CD8-positive, alpha-beta memory T cell (primary cell): Measurements from ENCODE around the gene FKBP9. TPM values are rescaled to one million over a fixed set of nuclear protein-coding genes. Genes with fewer than 3 reads are reported as not detected.
A peak's percentile ranks its signal among the peaks of the same experiment; 100 is the strongest.

ENCODE experiments used
- CTCF ChIA-PET: fragments of 350-600 bp; sonication (Branson Sonifier 250); formaldehyde crosslinking; loops from one replicate; lab custom pipeline; 2021; ENCODE audit warnings: antibody characterized with exemption; lab: Charles Lee
- POLR2A ChIA-PET: fragments of 350-600 bp; sonication (Branson Sonifier 250); formaldehyde crosslinking; loops from one replicate; lab custom pipeline; 2021; ENCODE audit warnings: antibody characterized with exemption; lab: Charles Lee
- DNase-seq, 5 donors: peaks; one replicate each; pipeline versions ENCODE4 v3.0.0 to v3.0.0-alpha.2; 2020 to 2022; ENCODE audit warnings: mixed read lengths in 1 of 5
- H3K27ac ChIP-seq: one replicate; pipeline ENCODE4 v1.7.0; 2013; ENCODE audit warnings: low read depth, mild to moderate bottlenecking, low read length, moderate library complexity
- H3K27me3 ChIP-seq: 2 replicates; pipeline ENCODE4 v1.7.0; 2013; ENCODE audit warnings: low read length, mild to moderate bottlenecking; ENCODE audit not compliant: insufficient read depth, poor library complexity, severe bottlenecking
- H3K36me3 ChIP-seq: 2 replicates; pipeline ENCODE4 v1.7.0; 2013; ENCODE audit warnings: mild to moderate bottlenecking, low read length, moderate library complexity; ENCODE audit not compliant: insufficient read depth
- H3K4me1 ChIP-seq: 2 replicates; pipeline ENCODE4 v1.7.0; 2013; ENCODE audit warnings: mild to moderate bottlenecking, low read length, moderate library complexity; ENCODE audit not compliant: insufficient read depth
- H3K4me3 ChIP-seq: 2 replicates; pipeline ENCODE4 v1.7.0; 2013; ENCODE audit warnings: mild to moderate bottlenecking, low read length
- H3K9me3 ChIP-seq: 2 replicates; pipeline ENCODE4 v1.7.0; 2013; ENCODE audit warnings: mild to moderate bottlenecking, low read length
- H3K27ac Mint-ChIP-seq, 8 donors: one replicate each; pipeline ENCODE4 v1.8.0; 2020 to 2021; ENCODE audit warnings: mixed read lengths in 8 of 8, mild to moderate bottlenecking in 6 of 8, inconsistent platforms in 3 of 8, moderate library complexity in 3 of 8
- H3K27me3 Mint-ChIP-seq, 2 donors: one replicate each; pipeline ENCODE4 v1.8.0; 2020 to 2021; ENCODE audit warnings: mixed read lengths in 2 of 2, mild to moderate bottlenecking in 1 of 2, moderate library complexity in 1 of 2
- H3K36me3 Mint-ChIP-seq, 3 donors: one replicate each; pipeline ENCODE4 v1.8.0; 2020 to 2021; ENCODE audit warnings: mixed read lengths in 3 of 3, inconsistent platforms in 1 of 3, mild to moderate bottlenecking in 1 of 3
- H3K4me1 Mint-ChIP-seq, 3 donors: one replicate each; pipeline ENCODE4 v1.8.0; 2020 to 2021; ENCODE audit warnings: mixed read lengths in 3 of 3, inconsistent platforms in 1 of 3, mild to moderate bottlenecking in 1 of 3
- H3K4me3 Mint-ChIP-seq, 7 donors: one replicate each; pipeline ENCODE4 v1.8.0; 2020 to 2021; ENCODE audit warnings: mixed read lengths in 7 of 7, mild to moderate bottlenecking in 6 of 7, moderate library complexity in 4 of 7, inconsistent platforms in 2 of 7
- H3K9me3 Mint-ChIP-seq, 5 donors: one replicate each; pipeline ENCODE4 v1.8.0; 2020 to 2022; ENCODE audit warnings: mixed read lengths in 5 of 5, mild to moderate bottlenecking in 3 of 5, moderate library complexity in 2 of 5, inconsistent platforms in 1 of 5
- polyA plus RNA-seq: library from polyadenylated mRNA; unstranded; fragments of 300-500 nt; fragmentation: Illumina TruSeq; gene quantifications from one replicate; pipeline ENCODE4 v1.2.3, GENCODE V29; 2021
- total RNA-seq, 2 experiments: library from RNA; stranded (reverse); gene quantifications; one replicate each; pipeline ENCODE4 v1.2.3, GENCODE V29; 2021

The FKBP9 gene
- total and polyA plus RNA-seq, 3 experiments from 2014 or later: 0.29 to 0.31 TPM; not detected in 1

- peak overlapping the region; percentile 35 to 92 (median 82) for H3K27ac Mint-ChIP-seq
- Histone ChIP-seq H3K4me3 (peak overlapping the region; percentile 37), H3K9me3 (no peaks in the 10 kb centered on the region), H3K27ac (no peak overlapping the region), H3K27me3 (no peaks in the 10 kb centered on the region), H3K36me3 (no peaks in the 10 kb centered on the region), H3K4me1 (peaks cover 24% of the 10 kb centered on the region)
- H3K27me3 Mint-ChIP-seq: no peaks in the 10 kb centered on the region
- DNase-seq: peak in 2 of 5 donors; percentile 24 to 40
- H3K4me3 Mint-ChIP-seq: peak overlapping the region; percentile 81 to 88 (median 86)
- H3K4me1 Mint-ChIP-seq: peaks cover 51 to 74% (median 67%) of the 10 kb centered on the region in 3 donors
- ChIA-PET CTCF (interaction anchor here (0.8 to 3.5 kb wide), 8 partner anchors 9 to 193 kb away, joined by 3 to 16 read pairs (median 4); partner anchors contain the start of genes KBTBD2, NT5C3A and RP9), POLR2A (interaction anchor here (0.6 to 2.3 kb wide), 4 partner anchors 23 to 544 kb away, joined by 3 to 9 read pairs (median 3); partner anchors contain the start of genes AVL9 and NT5C3A)
- no peaks in the 10 kb centered on the region for H3K9me3 Mint-ChIP-seq
- peaks cover 0 to 10% (median 5%) of the 10 kb centered on the region in 3 donors for H3K36me3 Mint-ChIP-seq
Measured at GRCh38 chr7:33039257-33039902, 82.1 kb downstream of the FKBP9 start.

DNA sequence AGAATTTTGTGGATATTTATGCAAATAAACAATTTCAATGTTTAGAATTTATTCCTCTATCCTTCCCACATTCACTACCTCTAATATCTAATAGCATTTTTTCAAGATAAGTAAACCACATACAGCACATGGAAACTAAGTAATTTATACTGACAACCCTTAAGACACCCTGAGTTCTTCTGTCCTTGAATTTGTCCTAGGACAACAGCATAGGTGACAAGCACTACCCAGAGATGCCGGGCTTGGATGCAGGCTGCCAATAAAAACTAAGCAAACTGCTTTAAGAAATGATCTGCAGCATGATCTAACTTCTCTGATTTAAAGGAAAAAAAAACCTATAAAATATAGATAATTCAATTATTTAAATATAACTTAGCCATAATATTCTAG lies 82.7 kb downstream of the FKBP9 start:
- peak overlapping the region; percentile 81 to 88 (median 86) for H3K4me3 Mint-ChIP-seq

DNA sequence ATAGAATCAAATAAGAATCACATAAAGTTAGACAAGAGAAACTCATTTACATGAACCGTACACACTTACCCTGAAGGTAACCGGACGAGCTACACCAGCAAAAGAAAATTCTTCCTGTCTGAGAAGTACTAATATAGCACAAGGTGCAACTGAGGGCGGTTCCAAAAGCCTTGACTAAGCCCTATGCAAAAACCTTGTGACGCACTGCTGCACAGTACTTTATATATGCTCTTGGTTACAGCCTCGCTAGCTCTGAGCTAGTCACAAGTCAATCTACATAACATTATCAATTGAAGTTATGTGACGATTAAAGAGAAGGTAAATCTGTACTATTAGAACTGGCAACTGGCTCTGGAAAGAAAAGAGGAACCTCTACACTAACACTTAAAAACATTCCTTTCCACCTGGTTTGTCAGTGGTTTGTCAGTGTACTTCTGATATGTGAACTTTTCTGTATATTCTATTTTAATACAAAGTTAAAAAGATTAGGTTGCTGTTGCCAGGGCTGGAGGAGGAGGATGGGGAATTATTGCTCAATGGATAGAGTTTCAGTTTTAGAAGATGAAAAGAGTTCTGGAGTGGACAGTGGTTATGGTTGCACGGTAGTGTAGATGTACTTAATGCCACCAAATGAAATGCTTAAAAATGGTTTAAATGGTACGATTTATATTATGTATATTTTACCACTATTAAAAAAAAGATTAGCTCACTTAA lies 83.7 kb downstream of the FKBP9 start:
- POLR2A ChIA-PET: interaction anchor here (0.5 to 2.3 kb wide), 7 partner anchors 12 to 149 kb away, joined by 3 to 9 read pairs (median 3); partner anchors contain the start of genes NT5C3A and RP9
- CTCF ChIA-PET: interaction anchor here (0.9 to 3.5 kb wide), 9 partner anchors 9 to 194 kb away, joined by 3 to 16 read pairs (median 4); partner anchors contain the start of genes KBTBD2, NT5C3A and RP9
- peaks cover 50 to 73% (median 66%) of the 10 kb centered on the region in 3 donors for H3K4me1 Mint-ChIP-seq

More for the DNA sequence above, 82.7 kb downstream of the FKBP9 start:
- Mint-ChIP-seq H3K36me3 (peaks cover 0 to 5% (median 5%) of the 10 kb centered on the region in 3 donors), H3K9me3 (no peaks in the 10 kb centered on the region), H3K27ac (peak overlapping the region; percentile 35 to 92 (median 82)), H3K4me1 (peaks cover 50 to 73% (median 67%) of the 10 kb centered on the region in 3 donors), H3K27me3 (no peaks in the 10 kb centered on the region)
- Histone ChIP-seq H3K27ac (no peak overlapping the region), H3K27me3 (no peaks in the 10 kb centered on the region), H3K36me3 (no peaks in the 10 kb centered on the region), H3K4me3 (peak overlapping the region; percentile 37), H3K4me1 (peaks cover 24% of the 10 kb centered on the region), H3K9me3 (no peaks in the 10 kb centered on the region)
- ChIA-PET CTCF (interaction anchor here (0.9 to 3.5 kb wide), 10 partner anchors 9 to 193 kb away, joined by 3 to 16 read pairs (median 4); partner anchors contain the start of genes KBTBD2, NT5C3A and RP9), POLR2A (interaction anchor here (0.7 to 2.3 kb wide), 2 partner anchors 22 to 545 kb away, joined by 3 to 9 read pairs; partner anchors contain the start of genes AVL9 and NT5C3A)
- DNase-seq: no peak

DNA sequence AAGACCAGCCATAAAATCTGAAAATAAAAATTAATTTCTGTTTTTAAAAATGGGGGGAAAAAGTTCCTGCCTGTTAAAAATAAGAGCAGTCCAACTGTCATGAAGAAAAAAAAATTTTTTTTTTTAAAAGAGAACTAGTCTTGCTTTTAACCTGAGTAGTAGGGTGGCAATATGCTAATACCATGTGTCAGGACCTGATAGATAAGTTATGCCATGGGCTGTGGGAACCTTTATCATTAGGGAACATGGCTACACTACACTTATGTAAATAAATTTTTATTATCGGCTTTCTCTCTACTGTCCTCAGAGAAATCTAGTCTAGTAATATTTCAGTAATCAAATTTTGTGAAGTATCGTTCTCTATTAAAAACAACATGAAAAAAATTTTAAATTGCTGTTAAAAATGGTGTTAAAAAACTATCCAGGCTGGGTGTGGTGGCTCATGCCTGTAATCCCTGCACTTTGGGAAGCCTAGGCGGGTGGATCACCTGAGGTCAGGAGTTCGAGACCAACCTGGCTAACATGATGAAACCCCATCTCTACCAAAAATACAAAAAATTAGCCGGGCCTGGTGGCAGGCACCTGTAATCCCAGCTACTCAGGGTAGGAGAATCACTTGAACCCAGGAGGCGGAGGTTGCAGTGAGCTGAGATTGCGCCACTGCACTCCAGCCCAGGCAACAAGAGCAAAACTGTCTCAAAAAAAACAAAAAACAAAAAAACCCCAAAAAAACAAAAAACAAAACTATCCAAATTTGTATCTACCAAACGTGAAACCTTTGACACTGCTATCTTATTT lies 84.6 kb downstream of the FKBP9 start:
- Mint-ChIP-seq H3K9me3 (no peaks in the 10 kb centered on the region), H3K27me3 (no peaks in the 10 kb centered on the region), H3K27ac (peak overlapping the region in 2 of 8 donors; percentile 51 to 88), H3K4me3 (no peak overlapping the region), H3K36me3 (peaks cover 0 to 2% (median 0%) of the 10 kb centered on the region in 3 donors), H3K4me1 (peaks cover 47 to 72% (median 66%) of the 10 kb centered on the region in 3 donors)
- no peaks in the 10 kb centered on the region for H3K27me3 ChIP-seq
- POLR2A ChIA-PET: interaction anchor here (1.2 to 2.3 kb wide), 2 partner anchors 20 to 68 kb away, joined by 3 to 9 read pairs; partner anchors contain the start of genes NT5C3A and RP9
- H3K4me1 ChIP-seq: peaks cover 24% of the 10 kb centered on the region
- CTCF ChIA-PET: interaction anchor here (1.2 to 3.5 kb wide), 2 partner anchors 19 to 67 kb away, joined by 3 to 16 read pairs; partner anchors contain the start of gene RP9
- H3K27ac ChIP-seq: peak overlapping the region; percentile 55
- H3K4me3 ChIP-seq: no peak overlapping the region
- DNase-seq: no peak
- no peaks in the 10 kb centered on the region for H3K9me3 ChIP-seq
- no peaks in the 10 kb centered on the region for H3K36me3 ChIP-seq

More for the DNA sequence above, 83.7 kb downstream of the FKBP9 start:
- Mint-ChIP-seq H3K36me3 (peaks cover 0 to 2% (median 1%) of the 10 kb centered on the region in 3 donors), H3K27ac (peak overlapping the region; percentile 86 to 96 (median 94)), H3K4me3 (peak overlapping the region; percentile 76 to 85 (median 82)), H3K27me3 (no peaks in the 10 kb centered on the region), H3K9me3 (no peaks in the 10 kb centered on the region)
- no peaks in the 10 kb centered on the region for H3K27me3 ChIP-seq
- H3K4me1 ChIP-seq: peaks cover 24% of the 10 kb centered on the region
- peak overlapping the region; percentile 55 for H3K27ac ChIP-seq
- DNase-seq: peak; percentile 46 to 77 (median 65)
- H3K9me3 ChIP-seq: no peaks in the 10 kb centered on the region
- H3K4me3 ChIP-seq: peak overlapping the region; percentile 23
- no peaks in the 10 kb centered on the region for H3K36me3 ChIP-seq

- Mint-ChIP-seq H3K27me3 (no peaks in the 10 kb centered on the region), H3K27ac (peak overlapping the region; percentile 6 to 86 (median 47)), H3K9me3 (no peaks in the 10 kb centered on the region), H3K4me3 (no peak overlapping the region), H3K36me3 (peaks cover 0 to 2% (median 0%) of the 10 kb centered on the region in 3 donors), H3K4me1 (peaks cover 49 to 67% (median 66%) of the 10 kb centered on the region in 3 donors)
- Histone ChIP-seq H3K36me3 (no peaks in the 10 kb centered on the region), H3K4me1 (peaks cover 24% of the 10 kb centered on the region), H3K27ac (no peak overlapping the region), H3K4me3 (no peak overlapping the region), H3K9me3 (no peaks in the 10 kb centered on the region), H3K27me3 (no peaks in the 10 kb centered on the region)
- CTCF ChIA-PET: no interaction called here
- POLR2A ChIA-PET: interaction anchor here (0.6 kb wide), 1 partner anchor 16 kb away, joined by 3 read pairs; no protein-coding TSS in a partner anchor
- DNase-seq: no peak
Measured at GRCh38 chr7:33043501-33044400, 86.5 kb downstream of the FKBP9 start.

DNA sequence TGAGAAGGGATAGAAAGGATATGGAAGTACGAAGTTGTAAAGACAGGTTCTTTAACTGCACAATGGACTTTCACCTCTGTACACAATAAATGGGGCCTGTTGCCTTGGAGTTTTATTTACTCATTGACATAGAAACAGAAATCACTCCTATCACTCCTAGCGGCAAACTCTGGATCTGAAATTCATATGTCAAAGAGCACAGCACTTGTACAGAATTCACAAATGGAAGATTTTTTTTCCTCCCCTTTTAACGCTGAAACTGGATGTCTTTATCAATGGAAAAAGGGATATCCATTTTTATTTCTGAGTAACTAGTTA lies 87.1 kb downstream of the FKBP9 start:
- CTCF ChIA-PET: no interaction called here
- H3K27ac Mint-ChIP-seq: peak overlapping the region in 4 of 8 donors; percentile 6 to 43 (median 22)

More for the DNA sequence above, 87.1 kb downstream of the FKBP9 start:
- H3K36me3 ChIP-seq: no peaks in the 10 kb centered on the region
- no peaks in the 10 kb centered on the region for H3K9me3 Mint-ChIP-seq
- peaks cover 50 to 68% (median 66%) of the 10 kb centered on the region in 3 donors for H3K4me1 Mint-ChIP-seq
- no peak for DNase-seq
- H3K27ac ChIP-seq: no peak overlapping the region
- peaks cover 18% of the 10 kb centered on the region for H3K4me1 ChIP-seq
- no peaks in the 10 kb centered on the region for H3K27me3 ChIP-seq
- POLR2A ChIA-PET: interaction anchor here (0.6 kb wide), 1 partner anchor 17 kb away, joined by 3 read pairs; no protein-coding TSS in a partner anchor
- no peak overlapping the region for H3K4me3 Mint-ChIP-seq
- no peak overlapping the region for H3K4me3 ChIP-seq
- no peaks in the 10 kb centered on the region for H3K27me3 Mint-ChIP-seq
- no peaks in the 10 kb centered on the region for H3K9me3 ChIP-seq
- H3K36me3 Mint-ChIP-seq: peaks cover 0 to 2% (median 0%) of the 10 kb centered on the region in 3 donors
